ENCODE data around the gene PRXL2A.

PRXL2A gene

DNA sequence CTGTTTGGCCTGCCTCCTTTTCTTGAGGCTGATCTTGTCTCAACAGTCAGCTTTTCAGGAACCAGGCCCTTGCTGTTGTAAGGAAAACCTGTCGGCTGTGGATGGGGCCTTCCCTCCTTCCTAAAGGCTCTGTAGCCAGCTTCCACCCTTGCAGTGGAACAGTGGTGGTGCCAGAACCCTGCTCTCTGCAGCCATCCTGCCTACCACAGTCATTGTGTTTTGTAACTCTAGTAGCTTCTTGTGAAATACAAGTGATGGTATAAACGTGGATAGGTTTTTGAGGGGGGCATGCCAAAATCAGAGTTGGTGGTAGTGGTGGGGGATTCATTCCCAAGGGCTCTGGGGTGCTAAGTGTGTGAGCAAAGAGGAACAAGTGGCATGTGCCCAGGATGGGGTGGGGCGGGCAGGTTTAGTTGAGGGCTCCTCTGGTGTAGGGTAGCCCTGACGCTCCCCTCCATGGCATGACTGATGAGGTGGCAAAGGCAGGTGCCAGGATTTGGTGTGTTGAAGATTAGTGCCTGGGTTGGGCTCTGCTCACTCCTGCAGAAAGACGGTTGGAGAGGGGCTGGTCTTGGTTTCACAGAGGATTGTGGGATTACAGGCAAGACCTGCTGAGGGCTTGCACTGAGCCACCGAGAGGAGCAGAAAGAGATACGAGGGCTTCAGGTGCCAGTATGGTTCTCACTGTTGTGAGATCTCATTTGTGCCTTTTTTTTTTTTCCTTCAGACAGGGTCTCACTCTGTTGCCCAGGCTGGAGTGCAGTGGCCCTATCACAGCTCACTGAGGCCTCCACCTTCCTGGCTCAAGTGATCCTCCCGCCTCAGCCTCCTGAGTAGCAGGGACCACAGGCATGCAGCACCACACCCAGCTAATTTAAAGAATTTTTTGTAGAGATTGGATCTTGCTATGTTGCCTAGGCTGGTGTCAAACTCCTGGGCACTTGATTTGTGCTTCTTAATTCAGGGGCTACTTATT, 53.1 kb downstream of the PRXL2A start:
- DNase-seq (ENCODE audit: low spot score) = no peak

DNA sequence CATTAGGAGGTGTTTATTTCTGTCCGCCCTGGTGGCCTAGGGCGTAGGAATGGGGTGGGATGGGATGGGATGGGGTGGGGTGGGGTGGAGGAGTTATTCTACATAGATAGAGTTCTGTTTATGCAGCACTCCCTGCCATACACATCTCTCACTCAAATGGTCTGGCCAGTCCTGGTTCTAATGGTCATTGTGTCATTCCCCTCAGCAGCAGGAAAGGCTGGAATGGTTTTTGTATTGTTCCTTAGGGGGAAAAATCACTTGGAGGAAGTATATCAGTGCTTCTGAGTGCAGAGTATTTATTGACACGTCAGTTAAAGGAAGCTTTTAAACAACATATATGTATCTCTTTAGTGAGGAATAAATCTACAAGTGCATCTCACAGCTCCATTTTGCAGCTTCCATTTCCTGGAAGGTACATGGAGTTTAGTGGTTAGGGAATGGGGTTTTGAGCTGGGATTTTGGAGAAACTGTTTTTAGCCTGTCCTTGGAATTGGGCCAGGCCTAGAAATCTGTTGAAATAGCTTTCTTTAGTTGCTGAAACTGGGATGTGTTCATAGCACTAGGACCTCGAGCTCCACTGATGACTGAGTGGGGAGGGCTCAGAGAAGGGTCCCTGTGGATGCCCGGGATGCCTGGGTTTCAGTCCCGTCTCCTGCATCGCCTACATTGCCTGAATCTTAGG, 54.1 kb downstream of the PRXL2A start:
- no peak for DNase-seq (ENCODE audit: low spot score)

DNA sequence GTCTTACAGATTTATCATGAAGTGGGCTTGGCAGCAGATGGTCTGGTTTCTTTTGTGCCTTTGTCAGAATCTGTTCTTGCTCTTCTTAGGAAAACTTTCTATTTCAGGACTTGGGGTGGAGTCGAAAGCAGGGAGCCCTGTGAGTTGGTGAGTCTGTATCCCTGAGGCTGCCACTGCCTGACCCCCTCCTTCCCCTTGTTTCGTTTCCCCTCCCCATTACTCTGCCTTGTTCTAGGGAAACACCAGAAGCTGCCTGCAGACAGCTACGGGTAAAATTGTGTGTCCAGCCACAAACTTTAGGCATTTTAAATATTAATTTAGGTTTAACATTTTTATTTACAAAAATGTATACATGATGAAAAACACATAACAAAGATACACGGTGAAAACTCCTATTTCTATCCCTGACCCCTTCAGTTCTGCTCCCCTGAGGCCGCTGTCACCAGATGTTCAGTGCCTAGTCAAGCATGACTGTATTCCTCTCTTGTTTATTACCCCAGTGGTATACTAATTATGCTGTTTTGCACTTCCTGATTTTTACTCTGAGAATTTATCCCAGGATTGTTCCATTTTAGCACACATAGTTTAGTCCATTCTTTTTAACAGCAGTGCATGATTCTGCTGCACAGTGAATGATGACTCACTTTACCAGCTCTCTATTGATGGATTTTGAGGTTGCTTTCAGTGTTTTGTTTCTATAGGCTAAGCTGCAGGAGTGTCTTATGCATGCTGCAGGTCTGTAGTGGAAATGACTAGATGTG, 54.8 kb downstream of the PRXL2A start:
- DNase-seq (ENCODE audit: low spot score) = no peak

DNA sequence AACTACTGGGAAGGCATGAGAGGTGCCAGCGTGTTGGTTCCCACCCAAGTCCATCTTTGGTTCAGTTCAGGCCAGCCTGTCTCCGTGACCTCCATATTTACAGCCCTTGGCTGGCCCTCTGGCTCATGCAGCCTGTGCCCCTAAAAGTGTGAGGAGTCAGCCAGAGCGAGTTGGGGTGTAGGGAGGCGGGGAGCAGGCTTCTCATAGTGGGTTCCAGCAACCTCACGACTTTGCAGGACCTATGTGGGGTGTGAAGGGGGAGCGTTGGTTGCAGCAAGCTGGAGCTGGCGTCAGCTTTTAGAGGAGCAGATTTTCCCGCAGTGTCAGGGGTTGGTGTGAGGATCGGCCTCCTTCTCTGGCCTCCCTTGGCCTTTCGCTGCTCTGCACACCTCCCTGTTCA, 55.5 kb downstream of the PRXL2A start:
- DNase-seq (ENCODE audit: low spot score) = no peak

DNA sequence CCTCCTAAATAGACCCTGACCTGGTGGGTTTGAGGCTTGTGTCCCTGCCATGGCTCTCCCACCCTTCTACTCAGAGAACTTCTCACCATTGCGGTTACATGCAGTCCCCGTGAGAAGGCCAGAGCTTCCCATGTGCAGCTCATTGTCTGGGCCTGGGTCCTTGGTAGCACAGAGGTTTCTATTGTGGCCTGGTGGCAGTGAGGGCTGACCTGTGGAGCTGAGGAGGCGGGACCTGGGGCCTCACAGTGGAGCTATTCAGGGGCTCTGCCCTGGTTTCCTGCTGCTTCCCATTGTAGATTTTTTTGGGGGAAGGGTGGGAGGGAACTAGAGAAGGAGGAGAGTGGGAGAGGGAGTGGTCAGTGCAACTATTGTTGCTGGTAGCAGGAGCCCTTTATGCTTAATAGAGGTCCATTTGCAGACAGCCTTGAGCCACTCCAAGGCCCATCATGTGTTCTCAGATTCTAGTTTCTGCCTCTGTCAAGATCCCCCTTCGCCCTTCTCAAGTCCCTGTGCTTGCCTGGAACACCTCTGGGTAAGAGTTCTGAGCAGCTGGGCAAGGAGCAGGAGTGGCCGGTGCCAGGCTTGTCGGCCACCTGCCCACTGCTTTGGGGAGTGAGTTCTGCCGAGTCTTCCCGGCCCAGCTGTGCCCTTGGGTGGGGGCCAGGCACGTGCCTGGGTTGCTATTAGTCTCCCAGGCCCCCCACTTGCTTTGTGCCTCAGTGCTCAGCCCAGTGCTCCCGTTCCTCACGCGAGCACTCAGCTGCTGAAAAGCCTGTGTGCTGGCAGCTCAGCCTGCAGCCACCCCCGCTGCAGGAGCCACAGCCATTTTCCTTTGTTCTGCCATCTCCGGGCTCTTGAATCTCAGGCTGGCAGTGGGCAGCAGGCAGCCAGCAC, 56.5 kb downstream of the PRXL2A start:
- no peak for DNase-seq (ENCODE audit: low spot score)

DNA sequence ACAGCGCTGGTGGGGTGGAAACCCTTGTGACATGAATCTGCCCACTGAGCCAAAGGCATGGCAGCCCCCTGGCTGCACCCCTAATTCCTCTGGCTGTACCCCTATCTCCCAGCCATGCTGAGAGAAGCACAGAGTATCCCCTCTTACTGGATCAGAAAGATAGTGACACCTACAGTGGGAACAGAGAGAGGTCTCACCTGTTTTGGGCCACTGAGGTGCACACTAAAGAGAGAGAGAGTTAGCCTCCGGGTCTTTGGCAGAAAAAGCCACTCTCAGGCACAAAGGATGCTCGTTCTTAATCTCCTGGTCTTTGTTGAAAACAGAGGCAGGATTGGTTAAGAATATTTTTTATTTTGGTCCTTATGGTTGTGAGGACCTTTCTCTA, 57.1 kb downstream of the PRXL2A start:
- no peak for DNase-seq (ENCODE audit: low spot score)

DNA sequence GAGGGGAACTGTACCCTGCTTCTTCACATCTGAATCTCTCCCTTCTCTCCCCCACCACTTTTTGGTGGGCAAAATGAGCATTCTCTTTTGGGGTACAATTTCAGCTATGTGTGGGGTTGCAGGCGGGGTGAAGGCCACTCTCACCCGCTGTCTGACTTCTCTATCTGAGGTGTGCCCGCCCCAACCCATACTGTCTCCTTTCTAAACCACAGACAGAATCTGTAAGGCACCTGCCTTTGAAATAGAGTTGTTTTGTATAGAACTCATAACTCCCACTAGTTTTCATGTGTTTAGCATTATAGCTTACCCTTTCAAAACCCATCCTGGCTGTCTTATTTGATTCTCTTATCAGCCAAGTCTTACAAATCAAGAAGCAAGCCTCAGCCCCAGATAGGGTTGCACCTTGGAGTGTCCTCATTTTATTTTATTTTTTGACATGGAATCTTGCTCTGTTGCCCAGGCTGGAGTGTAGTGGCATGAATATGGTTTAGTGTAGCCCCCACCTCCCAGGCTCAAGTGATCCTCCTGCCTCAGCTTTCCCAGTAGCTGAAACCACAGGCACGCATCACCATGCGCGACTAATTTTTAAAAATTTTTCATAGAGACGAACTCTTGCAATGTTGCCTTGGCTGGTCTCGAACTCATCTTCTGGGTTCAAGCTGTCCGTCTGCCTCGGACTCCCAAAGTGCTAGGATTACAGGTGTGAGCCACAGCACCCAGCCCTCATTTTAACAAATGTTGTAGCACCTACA, 57.7 kb downstream of the PRXL2A start:
- DNase-seq (ENCODE audit: low spot score) = no peak

DNA sequence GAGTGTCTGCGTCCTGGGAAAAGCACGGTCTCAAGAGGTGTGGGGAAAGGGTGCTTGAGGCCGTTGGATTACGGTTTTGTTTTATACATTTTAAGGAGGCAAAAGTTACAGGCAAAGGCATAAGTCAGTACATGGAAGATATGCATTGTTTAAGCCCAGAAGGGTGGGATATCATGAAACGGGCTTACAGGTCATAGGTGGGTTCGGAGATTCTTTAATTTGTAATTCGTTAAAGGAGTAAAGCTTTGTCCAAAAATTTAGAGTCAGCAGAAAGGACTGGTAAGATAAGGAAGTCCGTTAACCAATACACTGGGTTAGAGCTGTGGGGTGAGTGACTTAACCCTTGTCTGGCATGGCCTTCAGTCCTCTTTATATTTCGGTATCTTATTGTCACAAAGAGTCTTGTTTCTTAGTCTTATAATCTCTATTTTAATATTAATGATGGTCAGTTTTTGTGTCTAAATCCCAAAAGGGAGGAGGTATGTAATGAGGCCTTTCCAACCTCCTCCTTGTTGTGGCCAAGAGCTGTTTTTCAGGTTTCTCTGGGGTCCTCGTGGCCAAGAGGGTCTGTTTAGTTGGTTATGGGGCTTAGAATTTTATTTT, 58.5 kb downstream of the PRXL2A start:
- no peak for DNase-seq (ENCODE audit: low spot score)

DNA sequence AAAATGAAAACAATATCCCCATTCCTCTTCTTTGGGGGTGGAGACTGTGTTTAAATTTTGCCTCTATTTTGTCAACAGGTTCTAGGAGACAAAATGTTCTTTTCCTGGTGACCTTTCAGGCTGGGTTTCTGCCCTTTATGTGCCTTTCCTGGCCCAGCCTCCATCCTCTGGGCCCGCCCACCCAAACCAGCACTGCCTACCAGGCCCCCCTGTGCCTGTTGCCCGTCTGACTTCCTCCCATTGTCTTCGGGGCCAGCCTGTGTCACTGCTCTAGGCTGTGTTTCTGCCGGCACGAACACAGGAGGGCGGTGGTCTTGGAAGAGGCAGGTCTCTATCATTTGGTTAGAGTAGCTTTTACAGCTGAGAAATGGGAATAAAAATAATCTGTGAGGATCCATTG, 59.7 kb downstream of the PRXL2A start:
- no peak for DNase-seq (ENCODE audit: low spot score)

DNA sequence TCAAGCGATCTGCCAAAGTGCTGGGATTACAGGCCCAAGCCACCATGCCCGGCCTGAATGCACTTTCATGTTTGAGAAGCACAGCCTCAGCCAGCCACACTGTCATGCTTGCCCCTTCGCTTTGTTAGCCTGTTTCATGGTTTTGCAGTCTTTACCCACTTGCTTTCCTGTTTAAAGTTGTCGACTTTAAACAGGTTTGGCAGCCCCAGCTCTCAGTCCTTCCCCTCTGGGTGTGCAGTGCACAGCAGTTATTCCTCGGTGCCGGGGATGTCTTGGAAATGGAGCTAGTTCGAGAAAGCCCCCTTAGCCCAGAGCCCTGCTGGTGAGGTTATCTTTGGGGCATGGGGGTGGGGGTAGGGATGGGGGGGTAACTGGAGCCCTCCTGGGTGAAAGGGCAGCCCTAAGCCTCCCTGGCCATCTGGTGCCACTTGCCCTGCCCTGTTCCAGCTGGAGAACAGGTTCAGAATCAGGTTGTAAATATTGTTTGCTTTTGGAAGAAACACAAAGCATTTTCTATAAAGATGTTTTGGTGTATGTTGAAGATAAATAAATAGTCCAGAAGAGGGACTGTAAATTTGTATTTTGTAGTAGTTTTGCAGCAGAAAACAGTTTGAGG, 60.6 kb downstream of the PRXL2A start:
- DNase-seq (ENCODE audit: low spot score) = no peak

DNA sequence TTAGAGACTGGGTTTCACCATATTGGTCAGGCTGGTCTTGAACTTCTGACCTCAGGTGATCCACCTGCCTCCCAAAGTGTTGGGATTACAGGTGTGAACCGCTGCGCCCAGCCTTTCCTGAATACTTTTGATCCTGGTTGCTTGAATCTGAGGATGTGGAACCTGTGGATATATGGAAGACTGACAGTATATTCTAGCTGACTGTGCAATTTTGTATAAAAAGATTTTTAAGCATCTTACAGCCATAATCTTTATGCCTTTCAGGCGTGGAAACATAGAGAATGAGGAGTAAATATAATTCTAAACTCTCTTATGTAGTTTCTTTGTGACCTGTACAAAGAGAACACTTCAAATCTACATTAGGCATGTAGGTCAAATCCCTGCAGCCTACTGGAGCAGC, 61.9 kb downstream of the PRXL2A start:
- DNase-seq (ENCODE audit: low spot score) = no peak

DNA sequence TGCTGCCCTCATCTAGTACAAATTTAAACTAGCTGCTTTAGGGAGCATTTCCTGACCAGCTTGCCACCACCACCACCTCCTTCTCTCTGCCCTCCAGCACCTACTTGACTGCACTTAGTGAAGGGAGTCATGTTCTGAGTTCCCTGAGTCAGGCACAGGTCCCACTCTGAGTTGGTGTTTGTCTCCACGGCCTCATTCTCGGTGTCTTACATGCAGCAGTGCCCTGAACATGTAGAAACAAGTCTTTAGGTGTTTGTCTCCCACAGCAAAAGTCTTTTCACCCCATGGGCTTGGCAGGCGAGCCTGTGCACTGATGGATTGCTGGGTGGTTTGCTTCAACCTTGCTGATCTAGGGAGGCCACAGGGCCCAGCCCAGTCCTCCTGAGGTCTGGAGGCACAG, 62.6 kb downstream of the PRXL2A start:
- no peak for DNase-seq (ENCODE audit: low spot score)

DNA sequence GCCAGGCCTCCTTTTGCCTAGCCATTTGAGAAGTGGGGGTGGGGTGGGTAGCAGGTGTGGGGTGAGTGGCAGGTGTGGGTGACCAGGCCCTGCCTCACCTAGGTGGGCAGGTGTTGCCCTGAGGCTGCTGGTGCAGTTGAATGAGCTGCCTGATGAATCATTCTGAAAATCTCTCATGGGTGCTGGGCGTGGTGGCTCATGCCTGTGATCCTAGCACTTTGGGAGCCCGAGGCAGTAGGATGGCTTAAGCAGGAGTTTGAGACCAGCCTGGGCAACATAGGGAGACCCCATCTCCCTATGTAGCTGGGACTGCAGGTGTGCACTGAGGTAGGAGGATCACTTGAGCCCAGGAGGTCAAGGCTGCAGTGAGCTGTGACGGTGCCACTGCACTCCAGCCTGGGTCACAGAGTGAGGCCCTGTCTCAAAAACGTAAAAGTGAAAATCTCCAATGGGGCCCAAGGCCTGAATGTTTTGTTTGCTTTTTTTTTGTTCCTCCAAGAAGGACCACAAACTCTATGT, 63.4 kb downstream of the PRXL2A start:
- no peak for DNase-seq (ENCODE audit: low spot score)

DNA sequence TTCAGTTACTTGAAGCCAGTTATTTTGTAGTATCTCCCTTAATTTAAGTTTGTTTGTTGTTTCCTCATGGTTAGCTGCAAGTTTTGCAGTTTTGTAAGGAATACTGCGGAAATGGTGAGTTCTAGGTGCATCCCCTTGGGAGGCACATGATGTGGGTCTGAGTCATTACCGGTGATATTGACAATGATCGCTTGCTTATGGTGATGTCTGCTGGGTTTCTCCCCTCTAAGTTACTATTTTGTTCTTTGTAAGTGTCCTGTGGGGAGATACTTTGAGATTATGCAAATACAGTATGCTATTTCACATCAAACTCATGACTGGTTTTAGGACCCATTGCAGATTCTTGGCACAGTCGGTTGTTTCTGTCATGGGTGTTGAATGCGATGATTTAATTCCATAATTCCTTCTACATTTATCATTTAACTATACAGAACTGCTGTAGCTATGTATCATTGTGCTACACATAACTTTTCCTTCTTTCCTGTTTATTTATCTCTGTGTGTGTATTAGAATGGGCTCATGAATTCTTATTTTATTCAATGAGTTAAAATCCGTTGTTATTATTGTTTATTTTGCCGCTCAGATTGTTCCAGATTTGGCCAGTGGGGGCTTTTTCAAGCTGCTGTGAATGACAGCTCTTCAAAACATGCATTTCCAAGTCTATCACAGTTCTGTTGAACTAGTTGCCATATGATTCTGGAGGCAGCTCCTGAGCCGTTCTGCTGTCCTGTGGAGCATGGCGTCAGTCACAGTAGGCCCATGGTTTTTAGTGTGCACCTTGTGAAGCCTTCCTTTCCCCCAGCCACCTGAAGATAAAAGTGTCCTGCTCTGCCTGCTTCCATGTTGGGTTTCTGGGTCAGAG, 64.1 kb downstream of the PRXL2A start:
- no peak for DNase-seq (ENCODE audit: low spot score)

DNA sequence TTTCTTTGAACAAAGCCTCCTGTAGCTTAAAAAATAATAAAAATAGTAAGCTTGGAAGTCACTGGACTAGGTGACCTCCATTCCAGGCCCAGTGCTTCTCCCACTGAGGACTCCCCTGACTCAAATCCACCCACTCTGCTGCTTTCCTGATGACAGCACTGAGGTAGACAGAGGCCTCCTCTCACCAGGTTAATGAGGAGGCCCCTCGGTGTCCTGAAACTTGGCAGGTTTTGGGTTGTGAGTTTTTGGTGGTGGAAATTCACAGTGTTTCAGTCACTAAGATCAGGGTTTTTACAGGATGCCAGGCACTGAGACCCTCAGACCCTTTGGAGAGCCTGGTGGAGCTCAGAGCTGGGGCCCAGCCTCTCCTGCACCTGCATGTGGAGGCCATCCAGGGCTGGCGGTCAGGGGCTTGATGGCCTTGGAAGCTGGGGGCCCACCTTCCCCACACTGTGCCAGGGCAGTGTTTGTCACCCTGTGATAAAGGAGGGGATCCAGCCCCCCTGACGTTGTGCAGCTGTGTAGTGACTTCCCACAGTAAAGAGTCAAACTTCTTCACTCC, 64.8 kb downstream of the PRXL2A start:
- no peak for DNase-seq (ENCODE audit: low spot score)

DNA sequence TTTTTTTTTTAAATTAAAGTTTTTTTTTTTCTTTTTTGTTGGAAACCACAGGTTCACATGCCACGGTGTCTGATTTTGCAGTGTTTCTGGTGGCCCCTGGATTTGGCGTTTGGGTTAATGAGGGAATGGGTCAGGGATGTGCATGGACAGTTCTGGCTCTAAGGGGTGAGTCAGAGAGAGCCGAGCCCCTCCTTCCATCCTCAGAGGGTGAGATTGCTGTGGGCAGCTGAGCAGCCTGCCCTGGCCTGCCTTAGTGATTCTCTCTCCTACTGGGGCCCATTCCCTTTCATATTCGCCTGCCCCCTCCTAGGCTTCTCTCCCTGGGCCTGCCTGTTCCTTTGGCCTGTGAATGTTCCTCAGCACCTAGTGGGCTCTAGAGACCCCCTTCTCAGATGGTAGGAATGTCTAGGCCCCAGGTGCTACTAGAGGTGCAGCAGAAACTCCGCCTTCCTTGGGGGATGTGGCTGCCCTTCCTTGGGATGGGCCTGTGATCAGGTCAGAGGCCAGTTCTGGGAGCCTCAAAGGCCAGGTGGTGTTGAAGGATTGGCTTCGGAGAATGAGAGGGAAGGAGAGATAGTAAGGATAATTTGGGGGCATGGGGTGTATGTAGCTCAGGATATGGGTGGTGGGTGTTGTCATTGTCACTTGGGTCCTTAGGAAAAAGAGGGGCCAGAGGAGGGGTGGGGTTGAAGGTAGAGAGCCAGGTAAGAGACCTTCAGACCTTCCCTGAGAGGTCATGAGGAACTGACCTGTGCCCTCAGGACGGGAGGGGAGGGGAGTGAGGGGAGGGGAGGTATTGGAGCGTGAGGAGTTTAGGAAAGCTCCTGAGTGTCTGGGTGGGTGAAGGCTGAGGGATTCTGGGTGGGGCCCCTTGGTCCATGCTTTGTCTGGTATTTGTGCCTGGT, 65.6 kb downstream of the PRXL2A start:
- DNase-seq (ENCODE audit: low spot score) = no peak

DNA sequence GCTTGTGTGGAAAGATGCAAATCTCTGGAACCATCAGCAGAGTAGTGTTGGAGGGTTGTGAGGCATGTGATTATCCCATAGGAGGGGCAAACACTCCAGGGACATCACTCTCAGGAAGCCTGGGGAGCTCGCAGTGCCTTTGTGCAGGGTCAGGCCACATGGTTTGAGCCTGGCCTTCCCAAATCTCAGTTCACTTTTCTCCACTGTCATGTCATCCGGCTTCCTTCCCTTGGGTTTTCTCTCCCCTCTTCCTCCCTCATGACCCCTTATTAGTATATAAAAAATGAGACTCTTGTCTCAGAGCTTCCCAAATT, 66.2 kb downstream of the PRXL2A start:
- no peak for DNase-seq (ENCODE audit: low spot score)

Data from SK-N-DZ (cell line).